ENCODE measurements around the gene OGFR. TPM values are rescaled to one million over a fixed set of nuclear protein-coding genes. Genes with fewer than 3 reads are reported as not detected.

OGFR gene
- total RNA-seq, 1 donor: 39.1 TPM

DNA sequence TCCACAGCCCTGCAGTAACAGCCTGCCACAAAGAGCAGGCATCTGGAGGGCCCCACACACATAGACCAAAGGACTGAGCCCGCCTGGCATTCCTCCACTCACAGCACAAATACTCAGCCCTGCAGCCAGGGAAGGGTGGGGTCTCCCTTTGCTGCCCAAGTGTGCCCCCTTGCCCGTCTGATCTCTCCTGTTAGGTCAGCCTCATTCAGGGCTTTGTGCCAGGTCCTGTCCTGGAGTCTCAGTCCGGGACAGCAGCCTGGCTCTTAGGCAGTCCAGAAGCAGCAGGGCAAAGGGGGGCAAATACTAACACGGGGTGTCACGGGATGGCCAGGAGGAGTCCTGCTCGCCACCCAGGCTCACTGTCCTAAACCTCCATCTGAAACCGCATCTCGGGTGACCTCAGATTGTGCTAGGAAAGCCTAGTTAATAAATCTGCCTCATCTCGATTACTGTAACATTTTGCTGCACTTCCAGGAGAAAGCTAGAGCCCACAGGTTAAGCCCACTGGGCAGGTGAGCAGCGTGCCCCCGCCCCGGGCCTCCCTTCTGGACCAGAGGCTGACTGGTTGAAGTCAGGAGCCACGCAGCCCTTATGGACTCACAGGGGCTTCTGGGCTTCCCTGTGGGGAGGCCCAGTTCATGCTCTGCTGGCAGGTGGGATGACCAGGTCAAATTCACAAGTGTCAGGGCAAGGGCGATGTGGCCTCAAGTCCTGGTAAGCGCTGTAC is 3.2 kb upstream of the OGFR start:
- no peaks in the 10 kb centered on the region for H3K9me3 ChIP-seq (ENCODE audit: low read depth, low read length)
- H4K20me1 ChIP-seq (ENCODE audit: insufficient read depth, low read length): peaks cover 19% of the 10 kb centered on the region
- H3K4me3 ChIP-seq (ENCODE audit: insufficient read depth, low read length): no peak overlapping the region
- H3K79me2 ChIP-seq (ENCODE audit: insufficient read depth, low read length): peaks cover 20% of the 10 kb centered on the region
- no peak overlapping the region for H3K4me2 ChIP-seq (ENCODE audit: insufficient read depth, low read length)
- TF ChIP-seq, protein P1, sequence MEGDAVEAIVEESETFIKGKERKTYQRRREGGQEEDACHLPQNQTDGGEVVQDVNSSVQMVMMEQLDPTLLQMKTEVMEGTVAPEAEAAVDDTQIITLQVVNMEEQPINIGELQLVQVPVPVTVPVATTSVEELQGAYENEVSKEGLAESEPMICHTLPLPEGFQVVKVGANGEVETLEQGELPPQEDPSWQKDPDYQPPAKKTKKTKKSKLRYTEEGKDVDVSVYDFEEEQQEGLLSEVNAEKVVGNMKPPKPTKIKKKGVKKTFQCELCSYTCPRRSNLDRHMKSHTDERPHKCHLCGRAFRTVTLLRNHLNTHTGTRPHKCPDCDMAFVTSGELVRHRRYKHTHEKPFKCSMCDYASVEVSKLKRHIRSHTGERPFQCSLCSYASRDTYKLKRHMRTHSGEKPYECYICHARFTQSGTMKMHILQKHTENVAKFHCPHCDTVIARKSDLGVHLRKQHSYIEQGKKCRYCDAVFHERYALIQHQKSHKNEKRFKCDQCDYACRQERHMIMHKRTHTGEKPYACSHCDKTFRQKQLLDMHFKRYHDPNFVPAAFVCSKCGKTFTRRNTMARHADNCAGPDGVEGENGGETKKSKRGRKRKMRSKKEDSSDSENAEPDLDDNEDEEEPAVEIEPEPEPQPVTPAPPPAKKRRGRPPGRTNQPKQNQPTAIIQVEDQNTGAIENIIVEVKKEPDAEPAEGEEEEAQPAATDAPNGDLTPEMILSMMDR (IDR thresholded peaks at IDR 0.05; ENCODE audit: extremely low read depth, low read depth, low read length): no peak
- no peak for DNase-seq (ENCODE audit: insufficient read length, low spot score, missing footprints)
- peaks cover 15% of the 10 kb centered on the region for H3K4me1 ChIP-seq (ENCODE audit: insufficient read depth, low read length)
- no peaks in the 10 kb centered on the region for H3K27me3 ChIP-seq (ENCODE audit: insufficient read depth, low read length)
- no peak overlapping the region for H2AFZ ChIP-seq (ENCODE audit: low read length)
- peaks cover 21% of the 10 kb centered on the region for H3K36me3 ChIP-seq (ENCODE audit: insufficient read depth, low read length)
- no peak overlapping the region for H3K27ac ChIP-seq (ENCODE audit: low read depth, low read length)

- no peak overlapping the region for H3K4me3 ChIP-seq (ENCODE audit: insufficient read depth, low read length)
- no peak for DNase-seq (ENCODE audit: insufficient read length, low spot score, missing footprints)
- H4K20me1 ChIP-seq (ENCODE audit: insufficient read depth, low read length): peaks cover 24% of the 10 kb centered on the region
- H3K27ac ChIP-seq (ENCODE audit: low read depth, low read length): no peak overlapping the region
- H3K27me3 ChIP-seq (ENCODE audit: insufficient read depth, low read length): no peaks in the 10 kb centered on the region
- peaks cover 24% of the 10 kb centered on the region for H3K79me2 ChIP-seq (ENCODE audit: insufficient read depth, low read length)
- H3K4me1 ChIP-seq (ENCODE audit: insufficient read depth, low read length): peaks cover 17% of the 10 kb centered on the region
- no peak overlapping the region for H3K4me2 ChIP-seq (ENCODE audit: insufficient read depth, low read length)
- no peak overlapping the region for H2AFZ ChIP-seq (ENCODE audit: low read length)
- peaks cover 21% of the 10 kb centered on the region for H3K36me3 ChIP-seq (ENCODE audit: insufficient read depth, low read length)
- H3K9me3 ChIP-seq (ENCODE audit: low read depth, low read length): no peaks in the 10 kb centered on the region
- TF ChIP-seq, protein P1 (IDR thresholded peaks at IDR 0.05; ENCODE audit: extremely low read depth, low read depth, low read length): no peak
These were observed 2.5 kb upstream of the OGFR start for GRCh38 chr20:62802026-62802712.

DNA sequence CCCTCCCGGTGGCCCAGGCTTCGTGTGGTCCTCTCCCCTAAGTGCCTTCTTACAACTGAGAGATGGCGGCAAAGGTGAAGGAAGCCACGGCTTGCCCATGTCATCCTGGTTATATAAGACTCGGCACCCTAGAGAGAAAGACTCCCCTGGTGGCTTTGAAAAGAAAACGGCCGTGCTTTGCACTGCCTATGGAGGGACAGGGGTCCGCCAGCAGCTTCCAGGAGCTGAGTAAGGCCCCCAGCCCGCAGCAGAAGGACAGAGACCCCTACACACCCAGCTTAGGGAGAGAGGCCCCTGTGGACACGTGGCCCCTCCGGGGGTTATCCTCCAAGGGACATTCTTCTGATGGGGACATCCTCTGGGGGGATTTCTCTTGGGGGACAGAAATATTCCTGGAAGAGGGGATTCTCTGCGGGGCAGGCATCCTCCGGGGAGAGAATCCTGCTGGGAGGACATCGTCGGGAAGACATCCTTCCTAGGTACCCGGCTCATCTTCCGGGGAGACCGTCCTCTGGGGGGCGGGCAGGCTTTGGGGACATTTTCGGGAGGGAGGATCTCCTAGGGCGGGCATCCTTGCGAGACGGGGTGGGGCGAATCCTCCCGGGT is 511 bp upstream of the OGFR start:
- H2AFZ ChIP-seq (ENCODE audit: low read length): peak overlapping the region; percentile 80
- H3K4me3 ChIP-seq (ENCODE audit: insufficient read depth, low read length): peak overlapping the region; percentile 87
- peaks cover 33% of the 10 kb centered on the region for H4K20me1 ChIP-seq (ENCODE audit: insufficient read depth, low read length)
- H3K9me3 ChIP-seq (ENCODE audit: low read depth, low read length): no peaks in the 10 kb centered on the region
- DNase-seq (ENCODE audit: insufficient read length, low spot score, missing footprints): peak; percentile 97
- TF ChIP-seq, protein P1 (IDR thresholded peaks at IDR 0.05; ENCODE audit: extremely low read depth, low read depth, low read length): no peak
- peaks cover 26% of the 10 kb centered on the region for H3K36me3 ChIP-seq (ENCODE audit: insufficient read depth, low read length)
- peak overlapping the region; percentile 74 for H3K4me2 ChIP-seq (ENCODE audit: insufficient read depth, low read length)
- no peaks in the 10 kb centered on the region for H3K27me3 ChIP-seq (ENCODE audit: insufficient read depth, low read length)
- peaks cover 14% of the 10 kb centered on the region for H3K4me1 ChIP-seq (ENCODE audit: insufficient read depth, low read length)
- no peak overlapping the region for H3K27ac ChIP-seq (ENCODE audit: low read depth, low read length)
- peaks cover 29% of the 10 kb centered on the region for H3K79me2 ChIP-seq (ENCODE audit: insufficient read depth, low read length)
